Measurements from ENCODE around the gene SPACA7.

Gene SPACA7

DNA sequence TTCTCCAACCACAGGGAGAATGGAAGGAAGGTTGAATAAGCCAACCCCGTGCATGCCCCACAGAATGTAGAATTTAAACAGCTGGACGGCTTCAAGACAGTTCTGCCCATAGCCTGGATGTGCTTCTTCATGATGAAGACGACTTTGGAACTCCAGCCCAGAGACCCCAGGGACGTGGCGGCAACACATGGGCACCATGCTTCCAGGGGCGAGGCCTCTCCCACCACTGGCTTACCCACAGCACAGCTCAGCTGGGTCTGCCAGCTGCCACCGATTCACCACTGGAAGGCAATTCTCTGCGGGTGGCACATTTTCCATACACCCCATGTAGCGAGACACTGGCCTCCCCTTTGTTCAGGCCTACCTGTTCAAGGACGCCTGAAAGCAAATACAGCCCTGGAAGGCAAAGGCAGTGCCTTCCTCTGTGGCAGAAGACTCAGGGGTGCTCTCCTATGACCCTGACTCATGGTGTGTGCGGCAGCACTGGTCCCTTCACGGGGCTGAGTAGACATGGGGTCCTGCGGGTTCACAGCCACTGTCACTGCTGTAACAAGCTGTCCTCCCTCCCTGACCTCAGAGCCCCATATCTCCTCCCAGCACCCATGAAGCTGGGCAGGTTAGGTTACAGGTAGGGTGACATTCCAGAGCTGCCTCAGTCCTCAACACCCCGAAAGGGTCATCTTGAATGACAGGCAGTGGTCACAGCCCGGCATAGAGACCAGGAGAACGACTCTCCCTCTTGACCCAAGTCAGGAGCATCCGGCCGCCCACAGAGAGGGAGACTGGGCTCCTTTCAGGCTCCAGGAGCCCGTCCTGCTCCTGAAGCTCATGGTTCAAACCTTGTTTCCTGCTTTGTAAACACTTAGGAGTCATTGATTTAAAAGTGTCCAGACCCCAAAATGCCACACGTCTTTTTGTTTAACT, 72.7 kb downstream of the SPACA7 start:
- no peak for DNase-seq

DNA sequence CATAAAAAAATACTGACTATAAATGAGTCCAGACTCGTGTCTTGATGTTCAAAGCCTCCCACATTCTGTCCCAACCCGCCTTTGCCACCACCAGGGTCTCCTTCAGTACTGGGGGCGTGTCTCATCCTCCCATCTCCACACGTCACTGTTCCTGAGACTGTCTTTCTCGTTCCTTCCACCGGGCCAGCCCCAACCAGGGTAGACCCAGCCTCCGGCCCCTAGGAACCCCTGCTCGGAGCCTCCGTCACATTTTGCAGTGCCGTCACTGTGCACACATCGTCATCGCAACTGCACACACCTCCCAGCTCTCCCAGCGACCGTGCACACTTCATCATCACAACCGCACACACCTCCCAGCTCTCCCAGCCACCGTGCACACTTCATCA, 73.4 kb downstream of the SPACA7 start:
- no peak for DNase-seq

DNA sequence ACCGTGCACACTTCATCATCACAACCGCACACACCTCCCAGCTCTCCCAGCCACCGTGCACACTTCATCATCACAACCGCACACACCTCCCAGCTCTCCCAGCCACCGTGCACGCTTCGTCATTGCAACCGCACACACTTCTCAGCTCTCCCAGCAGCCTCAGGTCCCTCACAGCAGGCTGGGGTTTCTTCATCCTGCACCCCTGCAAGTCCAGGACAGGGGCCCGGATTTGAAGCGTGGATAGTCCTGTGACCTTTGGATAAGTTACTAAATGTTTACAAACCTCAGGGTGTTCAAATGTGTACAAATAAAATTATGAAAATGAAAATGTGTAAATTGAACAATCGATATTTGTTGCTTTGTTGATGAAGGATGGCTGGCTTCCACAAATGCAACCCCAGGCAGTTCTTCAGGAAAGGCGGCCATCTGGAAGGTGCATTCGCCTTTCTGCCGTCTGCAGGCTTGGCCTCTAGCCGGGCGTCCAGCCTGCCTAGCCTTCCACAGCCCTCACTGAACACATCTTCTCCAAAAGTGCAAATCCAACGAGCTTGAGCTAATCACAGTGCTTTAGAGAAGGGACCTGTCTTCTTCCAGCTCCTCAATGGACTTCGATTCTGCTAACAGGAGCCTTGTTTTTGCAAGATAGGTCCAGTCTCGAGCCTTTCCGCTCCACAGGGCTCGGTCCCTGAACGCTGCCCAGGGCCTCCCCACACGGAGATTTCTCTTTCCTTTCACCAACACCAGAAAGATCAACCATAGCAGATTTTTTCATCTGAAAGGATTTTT, 74.2 kb downstream of the SPACA7 start:
- DNase-seq: no peak

DNA sequence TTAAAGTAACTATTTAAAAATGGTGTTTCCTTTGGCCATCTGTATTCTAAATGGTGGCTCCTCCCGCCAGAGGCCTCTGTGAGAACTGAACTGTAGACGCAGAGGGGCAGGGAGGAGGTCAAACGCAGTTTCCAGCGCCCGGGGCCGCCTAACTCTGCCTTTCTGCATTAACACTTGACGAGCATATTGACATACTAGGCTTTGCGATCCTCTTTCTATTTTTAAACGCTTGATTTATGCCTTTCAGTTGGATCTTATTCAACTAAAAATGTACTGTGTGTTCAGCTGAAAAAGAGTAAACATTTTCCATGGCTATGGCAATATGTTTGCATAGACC, 74.7 kb downstream of the SPACA7 start:
- DNase-seq: no peak

DNA sequence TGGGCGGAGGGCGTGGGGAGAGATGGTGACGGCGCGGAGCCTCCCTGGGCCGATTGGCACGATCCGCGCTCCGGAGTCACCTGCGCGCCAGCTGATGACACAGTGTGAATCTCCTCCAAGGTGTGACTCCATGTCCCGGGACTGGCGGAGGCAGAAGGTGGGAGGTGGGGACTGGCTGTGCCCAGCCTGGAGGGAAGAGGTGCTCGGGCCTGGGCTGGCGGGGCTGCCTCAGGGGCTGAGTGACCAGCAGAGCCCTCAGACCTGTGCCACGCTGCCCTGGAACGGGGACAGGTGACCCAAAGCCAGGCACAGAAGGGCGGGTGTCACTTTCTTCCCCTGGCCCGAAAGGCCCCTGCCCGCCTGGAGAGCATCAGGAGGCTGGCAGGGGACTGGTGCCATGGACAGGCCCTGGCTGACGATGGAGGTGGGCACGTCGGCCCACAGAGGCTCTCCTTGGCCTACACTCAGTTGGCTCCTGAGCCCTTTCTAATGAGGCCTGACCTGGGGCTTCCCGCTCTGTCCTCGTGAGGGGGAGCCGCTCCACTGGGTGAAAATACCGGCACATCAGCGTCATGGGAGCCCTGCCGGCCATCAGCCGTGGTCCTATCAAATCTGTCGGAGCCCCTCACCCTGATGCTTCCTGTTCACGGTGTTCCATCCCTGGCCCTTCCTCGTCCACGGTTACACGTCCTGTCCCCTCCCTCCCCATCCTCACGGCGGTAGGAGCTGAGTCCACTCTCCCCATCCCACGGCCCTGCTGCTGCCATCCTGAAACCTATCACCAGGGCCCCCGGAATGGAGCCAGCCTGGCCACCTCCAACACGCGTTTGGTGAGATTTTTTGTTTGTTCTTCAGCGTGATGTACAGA, 75.6 kb downstream of the SPACA7 start:
- no peak for DNase-seq

DNA sequence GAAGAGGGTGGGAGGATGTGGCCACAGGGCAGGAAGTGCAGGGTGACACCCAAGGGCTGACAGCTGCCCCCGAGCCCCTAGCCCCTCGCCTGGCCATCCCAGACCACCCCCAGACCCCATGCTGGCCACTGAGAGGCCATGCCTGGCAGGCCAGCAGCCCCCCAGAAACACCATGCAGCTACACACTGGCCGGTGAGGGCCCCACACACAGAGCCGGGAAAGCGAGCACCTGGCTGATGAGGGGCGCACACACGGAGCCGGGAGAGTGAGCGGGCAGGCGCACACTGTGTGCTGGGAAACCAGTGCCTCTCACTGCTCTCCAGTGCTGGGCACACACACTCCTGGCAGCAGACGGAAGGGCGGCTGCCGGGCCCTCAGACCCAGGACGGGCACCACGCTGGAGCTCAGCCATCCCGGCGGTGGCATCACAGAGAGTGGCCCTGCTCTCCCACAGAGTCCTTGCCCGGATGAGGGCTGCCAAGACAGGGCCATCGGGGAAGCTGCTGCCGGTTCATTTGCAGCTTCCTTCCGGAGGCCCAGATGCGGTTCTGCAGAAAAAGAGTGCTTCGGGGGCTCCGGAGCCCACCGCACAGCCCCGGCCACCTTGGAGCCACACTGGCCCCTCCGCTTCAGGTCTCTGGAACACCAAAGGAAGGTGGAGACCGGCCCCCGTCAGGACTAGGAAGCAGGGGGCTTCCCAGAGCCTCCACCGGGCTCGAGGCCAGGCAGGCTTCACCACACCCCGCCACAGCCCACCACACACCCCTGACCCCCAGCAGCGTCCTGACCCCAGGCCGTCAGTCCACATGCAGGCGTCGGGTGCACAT, 76.4 kb downstream of the SPACA7 start:
- DNase-seq: no peak

DNA sequence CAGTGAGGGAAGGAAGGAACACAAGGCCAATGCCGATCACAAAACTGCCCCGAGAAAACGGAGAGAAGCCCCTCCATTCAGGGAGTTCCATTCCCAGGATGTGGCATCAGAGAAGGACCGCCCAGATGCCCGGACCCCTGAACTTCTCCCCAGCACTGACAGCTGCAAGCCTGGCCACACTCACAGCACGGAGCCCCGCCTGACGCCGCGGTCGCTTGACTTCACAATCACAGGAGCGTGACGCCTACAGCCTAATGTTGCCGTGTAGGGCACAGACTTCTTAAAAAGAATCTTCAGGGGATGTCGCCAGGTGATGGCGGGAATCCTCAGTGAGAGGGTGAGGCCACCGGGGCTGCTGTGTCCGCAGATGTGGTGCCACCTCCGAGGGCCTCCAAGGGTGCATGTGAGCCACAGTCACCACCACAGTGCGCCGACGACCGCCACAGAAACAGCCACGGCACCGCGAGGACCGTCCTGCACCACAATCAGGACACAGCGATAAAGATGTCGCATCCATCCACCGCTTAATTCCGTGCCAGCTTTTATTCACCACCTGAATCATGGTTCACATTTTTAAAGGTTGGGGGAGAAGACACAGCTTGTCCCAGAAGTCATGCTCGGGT, 77.2 kb downstream of the SPACA7 start:
- no peak for DNase-seq

DNA sequence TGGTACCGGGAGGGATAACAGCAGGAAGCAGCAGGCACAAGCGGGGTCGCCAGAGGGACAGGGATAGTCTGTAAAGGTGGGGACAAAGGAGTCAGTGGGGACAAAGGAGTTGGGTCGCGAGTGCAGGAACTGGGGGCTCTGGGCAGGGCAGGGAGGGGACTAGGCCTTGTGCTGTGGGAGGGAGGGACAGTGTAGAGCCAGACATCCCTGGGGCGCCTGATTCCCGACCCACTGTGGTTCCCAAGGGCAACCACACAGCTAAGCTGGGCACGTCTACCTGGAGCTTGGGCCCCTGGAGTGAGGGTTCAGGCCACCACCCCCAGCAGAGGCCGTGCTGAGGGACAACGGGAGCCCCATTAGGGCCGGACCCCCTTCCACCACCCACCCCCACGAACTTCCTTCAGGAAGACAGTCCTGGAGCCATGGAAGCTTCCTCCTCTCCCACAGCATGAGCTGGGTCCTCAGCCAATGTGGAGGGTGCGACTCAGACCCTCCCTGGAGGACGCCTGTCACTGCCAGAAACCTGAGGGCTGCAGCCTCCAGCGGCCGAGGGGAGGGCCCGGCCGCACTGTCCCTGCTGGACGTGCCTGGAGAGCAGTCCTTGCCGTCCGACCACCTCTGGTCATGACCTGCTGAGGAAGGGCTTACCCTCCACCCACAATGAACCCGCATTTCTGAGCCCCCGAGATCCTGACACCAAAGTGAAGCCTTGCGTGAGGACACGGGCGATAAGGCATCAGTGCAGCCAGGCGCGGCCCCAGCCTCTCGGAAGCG, 77.9 kb downstream of the SPACA7 start:
- DNase-seq: no peak

DNA sequence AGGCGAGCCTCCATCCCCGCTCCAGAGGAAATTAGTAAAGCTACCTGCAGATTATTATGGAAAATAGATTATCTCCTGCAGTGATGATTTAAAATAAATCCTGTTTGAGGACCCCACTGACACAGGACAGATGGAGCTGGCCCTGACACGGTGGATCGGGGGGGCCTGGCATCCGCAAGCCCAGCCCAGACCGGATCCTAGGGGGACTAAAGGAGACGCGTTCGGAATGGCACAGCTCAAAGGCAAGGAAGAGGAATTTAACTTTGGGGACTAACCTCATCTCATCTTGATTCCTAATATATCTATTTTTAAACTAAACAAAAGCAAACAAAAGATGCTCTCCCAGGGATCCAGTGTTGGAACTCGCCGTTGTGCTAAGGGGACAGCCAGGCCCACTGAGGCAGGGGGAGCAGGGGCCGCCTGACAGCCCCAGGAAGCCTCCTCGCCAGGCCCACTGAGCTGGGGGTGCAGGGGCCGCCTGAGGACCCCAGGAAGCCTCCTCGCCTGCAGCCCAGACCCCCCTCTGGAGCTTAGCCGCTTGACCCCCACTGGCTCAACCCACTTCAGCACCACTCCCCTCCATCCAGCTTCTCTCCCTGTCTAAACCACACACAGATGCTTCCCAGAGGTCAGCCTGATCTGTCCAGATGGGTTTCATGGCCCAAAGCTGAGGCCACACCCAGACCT, 78.6 kb downstream of the SPACA7 start:
- DNase-seq: no peak

DNA sequence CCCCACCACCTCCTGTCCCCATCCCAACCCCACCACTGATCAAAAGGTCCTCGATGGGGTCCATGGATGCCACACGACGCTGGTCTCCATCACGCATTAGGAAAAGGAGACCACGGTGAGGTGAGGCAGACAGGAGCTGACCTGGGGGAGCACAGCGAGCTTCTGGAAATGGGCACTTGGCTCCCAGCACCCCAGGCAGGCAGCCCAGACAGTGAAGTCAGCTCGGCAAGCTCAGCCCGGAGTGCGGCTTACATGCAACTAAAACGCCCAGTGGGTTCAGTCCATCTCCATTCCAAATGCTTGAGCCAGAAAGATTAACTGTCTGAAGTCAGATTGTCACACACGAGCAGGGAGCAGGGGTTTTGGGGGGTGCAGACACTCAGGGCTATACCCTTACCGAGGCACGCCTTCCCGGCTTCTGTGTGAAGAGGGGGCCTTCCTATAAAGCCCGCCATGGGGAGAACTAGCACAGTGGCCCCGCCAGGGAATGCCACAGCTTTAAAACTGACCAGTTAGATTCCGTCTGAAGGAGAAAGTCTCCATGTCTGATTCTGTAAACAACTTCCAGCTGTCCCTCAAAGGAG, 79.4 kb downstream of the SPACA7 start:
- DNase-seq: no peak

DNA sequence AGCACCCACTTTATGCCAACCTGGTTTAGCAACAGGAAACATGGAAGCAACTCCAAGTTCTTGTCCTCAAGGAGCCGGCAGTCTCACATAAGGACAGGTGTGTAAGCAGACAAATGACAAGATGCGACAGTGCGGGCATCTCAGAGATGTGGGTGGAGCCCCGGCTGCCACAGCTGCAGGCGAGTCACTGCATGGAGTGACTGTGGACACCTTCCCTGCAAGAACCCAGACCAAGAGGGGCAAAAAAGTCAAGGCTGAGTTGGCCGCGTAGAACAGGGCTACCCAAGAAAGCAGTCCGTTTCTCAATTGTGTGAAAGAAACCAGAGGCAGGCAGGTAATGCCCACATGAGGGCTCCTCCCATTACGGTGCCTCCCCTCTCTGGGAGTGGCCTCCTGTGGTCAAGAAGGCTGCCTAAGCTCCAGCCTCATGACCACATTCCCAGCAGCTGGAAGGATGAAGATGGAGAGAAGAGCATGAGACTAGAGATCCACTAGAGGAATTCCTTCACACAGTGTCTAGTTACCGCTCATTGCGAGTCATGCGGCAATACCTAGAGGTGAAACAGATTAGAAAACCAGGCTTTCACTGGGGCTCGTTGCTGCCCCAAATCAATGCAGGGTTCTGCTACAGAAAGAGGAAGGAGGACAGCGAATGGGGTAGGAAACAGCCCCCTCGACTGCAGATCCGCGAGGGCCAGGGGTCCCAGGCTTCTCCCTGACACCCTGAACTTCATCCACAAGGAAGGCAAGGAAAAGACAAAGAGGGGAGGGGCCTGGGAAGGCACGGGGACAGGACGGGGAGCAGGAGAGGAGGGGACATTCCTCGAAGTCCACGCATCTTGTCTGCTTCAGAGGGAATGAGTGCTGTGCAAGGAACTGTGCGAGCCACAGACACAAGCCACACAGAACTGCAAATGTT, 80.2 kb downstream of the SPACA7 start:
- no peak for DNase-seq

DNA sequence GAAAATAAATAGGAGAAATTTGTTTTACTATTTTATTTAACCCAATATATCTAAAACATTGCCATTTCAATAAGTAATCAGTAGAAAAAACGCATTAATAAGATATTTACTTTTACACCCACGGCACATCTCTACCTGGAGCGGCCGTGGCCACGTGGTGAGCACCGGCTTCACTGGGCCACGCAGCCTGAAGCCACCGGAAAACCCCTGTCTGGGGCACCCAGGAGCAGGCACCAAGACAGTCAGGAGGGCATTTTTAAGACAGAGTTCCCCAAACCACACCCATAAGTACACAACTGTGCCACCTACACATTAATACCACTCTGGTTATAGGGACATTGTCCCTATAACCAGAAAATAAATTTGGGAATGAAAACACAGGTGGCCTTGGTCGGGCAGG, 80.9 kb downstream of the SPACA7 start:
- DNase-seq: no peak

DNA sequence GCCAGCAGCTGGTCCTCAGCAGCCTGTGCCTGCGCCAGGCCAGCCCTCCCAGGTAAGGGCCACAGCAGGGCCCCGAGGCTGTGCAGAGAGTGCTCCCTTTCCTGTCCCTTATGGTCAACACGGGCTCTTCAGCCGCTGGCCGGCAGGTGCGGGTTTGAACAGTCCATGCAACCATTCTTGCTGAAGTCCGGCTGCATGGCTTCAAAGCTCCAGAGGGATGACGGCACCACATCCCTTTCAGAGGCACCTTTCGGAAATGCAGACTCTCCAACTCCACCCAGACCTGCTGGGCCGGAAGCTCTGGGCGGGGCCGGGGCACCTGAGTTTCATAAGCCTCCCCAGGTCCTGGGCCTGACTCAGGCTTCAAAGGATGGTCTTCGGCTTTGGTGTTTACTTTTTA, 81.3 kb downstream of the SPACA7 start:
- DNase-seq: no peak

DNA sequence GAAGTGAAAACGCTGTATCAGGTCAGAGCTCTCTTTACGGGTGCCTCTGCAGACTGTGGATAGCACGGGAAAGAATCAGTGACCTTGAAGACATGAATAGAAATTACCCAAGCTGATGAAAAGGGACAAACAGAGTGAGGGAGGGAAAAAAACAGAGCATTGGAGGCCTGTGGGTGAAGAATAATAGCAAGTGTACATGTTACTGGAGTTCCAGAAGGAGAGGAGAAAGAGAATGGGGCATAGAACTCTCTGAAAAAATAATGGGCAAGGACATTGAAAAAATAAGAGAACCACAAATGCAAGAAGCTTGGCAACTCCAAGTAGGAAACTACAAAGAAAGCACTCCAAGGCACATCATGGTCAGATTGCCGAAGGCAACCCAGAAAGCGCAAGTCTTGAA, 86.3 kb downstream of the SPACA7 start:
- no peak for DNase-seq

DNA sequence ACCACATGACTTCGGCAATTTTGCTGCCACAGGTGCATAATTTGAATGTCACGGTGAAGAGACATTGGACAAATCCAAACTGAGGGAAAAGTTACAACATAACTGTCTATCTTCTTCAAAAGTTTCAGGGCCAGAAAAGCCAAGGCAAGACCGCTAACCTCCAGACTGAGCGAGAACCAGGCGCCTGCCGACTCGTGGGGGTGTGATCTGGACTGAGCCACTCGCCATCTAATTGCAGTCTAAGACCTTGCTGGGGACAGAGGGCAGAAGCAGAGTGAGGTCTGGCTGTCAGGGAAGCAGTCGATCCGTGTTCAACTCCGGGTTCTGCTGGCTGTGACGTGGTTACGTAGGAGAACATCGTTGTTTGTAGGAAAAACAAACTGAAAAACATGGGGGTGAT, 88.6 kb downstream of the SPACA7 start:
- DNase-seq: no peak

DNA sequence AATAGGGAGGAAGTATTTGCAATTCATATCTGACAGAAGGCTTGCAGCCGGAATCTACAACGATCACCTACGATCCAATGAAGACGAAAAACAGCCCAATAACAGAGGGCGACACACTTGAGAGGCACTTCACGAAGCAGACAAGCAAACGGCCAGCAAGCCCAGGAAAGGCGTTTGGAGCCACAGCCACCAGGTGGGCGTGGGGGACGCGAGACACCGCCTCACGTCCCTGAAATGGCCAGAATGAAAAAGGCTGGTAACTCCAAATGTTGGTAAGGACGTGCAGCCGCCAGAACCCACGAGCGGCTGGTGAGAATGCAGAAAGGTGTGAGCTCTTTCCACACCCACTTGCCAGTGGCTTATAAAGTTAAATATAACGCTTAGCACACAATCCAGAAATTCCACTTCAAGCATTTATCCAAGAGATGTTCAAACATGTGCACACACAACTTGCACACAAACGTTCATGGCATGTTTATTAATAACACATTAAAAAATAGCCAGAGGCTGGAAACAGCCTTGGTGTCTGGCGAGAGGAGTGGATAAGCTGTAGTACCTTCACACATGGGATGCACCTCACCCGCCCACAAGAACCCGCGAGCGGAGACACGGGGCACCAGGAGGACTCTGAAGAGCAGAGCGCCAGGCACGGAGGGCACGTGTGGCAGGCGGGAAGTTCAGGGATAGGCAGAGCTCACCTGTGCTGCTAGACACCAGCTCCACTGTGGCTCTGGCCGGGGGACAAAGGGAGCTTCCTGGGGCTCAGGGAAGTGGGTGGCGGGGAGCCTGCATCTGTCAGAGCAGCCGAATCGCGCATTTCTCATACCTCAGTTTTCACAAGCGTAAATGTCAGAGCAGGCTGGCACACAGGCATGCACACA, 89.3 kb downstream of the SPACA7 start:
- DNase-seq: no peak

DNA sequence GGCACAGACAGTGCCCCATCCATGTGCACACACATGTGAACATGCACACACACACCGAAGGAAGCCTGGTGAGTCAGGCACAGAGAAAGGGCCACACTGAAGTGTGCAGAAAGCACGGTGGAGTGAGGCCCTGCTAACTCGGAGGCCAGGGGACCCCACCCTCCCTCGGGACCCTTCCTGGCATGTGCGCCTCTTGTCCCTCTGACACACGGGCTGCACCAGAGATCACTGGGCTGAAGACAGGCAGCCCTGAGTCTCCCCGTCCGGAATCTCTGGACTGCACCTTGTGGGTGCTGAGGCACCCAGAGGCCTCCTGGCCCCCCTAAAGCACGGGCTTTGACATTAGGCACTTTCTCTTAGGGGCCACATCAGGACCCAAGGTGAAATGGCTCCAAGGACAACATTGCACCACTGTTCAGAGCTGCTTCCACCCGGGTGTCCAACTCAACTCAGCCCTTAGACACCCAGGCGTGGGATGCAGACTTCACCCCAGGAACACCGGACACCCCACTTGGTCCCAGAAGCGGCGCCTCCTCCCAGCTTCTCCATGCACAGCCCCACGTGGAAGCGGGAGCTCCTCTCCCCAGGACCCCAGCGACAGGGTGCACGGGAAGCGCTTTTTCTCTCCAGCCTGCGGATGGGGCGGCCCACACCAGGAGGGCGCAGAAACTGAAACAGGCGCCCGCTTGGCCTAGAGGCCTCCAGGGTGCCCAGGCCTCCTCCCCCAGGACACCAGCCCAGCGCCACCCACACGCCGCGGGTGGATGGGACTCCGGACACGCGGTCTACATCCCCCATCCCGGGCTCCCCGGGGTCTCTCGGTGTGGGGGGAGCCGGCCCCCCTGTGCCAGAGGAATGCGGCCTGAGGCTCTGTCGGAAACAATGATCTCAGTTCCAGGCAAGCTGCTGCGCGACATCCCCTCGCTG, 90.2 kb downstream of the SPACA7 start:
- no peak for DNase-seq
